ENCODE measurements around the gene ELAVL3. TPM values are rescaled to one million over a fixed set of nuclear protein-coding genes. Genes with fewer than 3 reads are reported as not detected.

ELAVL3 gene
- not detected for polyA plus RNA-seq (2012; ENCODE audit: insufficient read length, low read depth)

DNA sequence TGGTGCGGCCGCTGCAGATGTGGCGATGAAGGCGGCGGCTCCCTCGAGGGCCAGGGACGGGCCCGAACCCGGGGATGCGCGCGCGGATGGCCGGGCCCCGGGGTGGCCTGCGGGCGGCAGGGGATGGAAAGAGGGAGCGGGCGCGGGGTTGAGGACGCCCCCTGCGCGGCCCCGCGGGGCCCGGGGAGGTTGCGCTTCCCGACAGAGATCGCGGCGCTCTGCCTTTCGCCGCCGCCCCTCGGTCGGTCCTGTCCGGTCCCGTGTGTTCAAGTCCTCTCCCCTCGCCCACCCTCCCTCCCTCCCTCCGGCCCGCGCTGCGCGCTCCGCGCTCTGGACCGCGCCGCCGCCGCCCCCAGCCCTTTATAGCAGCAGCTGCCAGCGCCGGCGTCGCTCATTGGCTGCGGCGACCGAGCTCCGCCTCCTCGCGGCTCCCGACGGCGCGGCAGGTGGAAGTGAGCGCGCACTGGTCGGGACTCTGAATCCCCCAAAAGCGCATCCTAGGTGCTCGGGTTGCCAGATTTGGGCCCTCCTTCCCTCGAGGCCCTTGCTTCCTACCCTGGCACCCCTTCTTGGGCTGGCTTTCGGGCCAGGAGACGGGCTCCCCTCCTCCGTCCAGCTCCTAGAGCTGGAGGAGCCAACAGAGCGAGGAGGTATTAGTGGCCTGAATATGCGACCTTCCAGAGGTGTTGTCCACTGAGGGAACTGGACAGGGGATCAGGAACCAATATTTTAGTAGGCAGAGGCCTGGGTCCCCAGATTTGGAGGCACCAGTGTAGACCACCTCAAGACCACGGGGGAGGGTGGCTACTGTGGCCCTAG is at the start of gene ELAVL3:
ELAVL3 (minus strand) TSS at position 332 of the 819 bp plus-strand sequence. CDS start 438 bp downstream, outside the sequence.
- TF ChIP-seq SIN3A (IDR thresholded peaks at IDR 0.05; ENCODE audit: borderline replicate concordance, insufficient read depth, low read length) (no peak), FOXP2 (optimal IDR thresholded peaks at IDR 0.05; ENCODE audit: borderline replicate concordance, extremely low read depth, extremely low read length, insufficient read depth) (no peak), TAF1 (IDR thresholded peaks at IDR 0.05; ENCODE audit: borderline replicate concordance, insufficient read depth, low read length) (no peak), POLR2AphosphoS5 (IDR thresholded peaks at IDR 0.05; ENCODE audit: low read depth, low read length) (no peak)
- TF ChIP-seq, protein P1, sequence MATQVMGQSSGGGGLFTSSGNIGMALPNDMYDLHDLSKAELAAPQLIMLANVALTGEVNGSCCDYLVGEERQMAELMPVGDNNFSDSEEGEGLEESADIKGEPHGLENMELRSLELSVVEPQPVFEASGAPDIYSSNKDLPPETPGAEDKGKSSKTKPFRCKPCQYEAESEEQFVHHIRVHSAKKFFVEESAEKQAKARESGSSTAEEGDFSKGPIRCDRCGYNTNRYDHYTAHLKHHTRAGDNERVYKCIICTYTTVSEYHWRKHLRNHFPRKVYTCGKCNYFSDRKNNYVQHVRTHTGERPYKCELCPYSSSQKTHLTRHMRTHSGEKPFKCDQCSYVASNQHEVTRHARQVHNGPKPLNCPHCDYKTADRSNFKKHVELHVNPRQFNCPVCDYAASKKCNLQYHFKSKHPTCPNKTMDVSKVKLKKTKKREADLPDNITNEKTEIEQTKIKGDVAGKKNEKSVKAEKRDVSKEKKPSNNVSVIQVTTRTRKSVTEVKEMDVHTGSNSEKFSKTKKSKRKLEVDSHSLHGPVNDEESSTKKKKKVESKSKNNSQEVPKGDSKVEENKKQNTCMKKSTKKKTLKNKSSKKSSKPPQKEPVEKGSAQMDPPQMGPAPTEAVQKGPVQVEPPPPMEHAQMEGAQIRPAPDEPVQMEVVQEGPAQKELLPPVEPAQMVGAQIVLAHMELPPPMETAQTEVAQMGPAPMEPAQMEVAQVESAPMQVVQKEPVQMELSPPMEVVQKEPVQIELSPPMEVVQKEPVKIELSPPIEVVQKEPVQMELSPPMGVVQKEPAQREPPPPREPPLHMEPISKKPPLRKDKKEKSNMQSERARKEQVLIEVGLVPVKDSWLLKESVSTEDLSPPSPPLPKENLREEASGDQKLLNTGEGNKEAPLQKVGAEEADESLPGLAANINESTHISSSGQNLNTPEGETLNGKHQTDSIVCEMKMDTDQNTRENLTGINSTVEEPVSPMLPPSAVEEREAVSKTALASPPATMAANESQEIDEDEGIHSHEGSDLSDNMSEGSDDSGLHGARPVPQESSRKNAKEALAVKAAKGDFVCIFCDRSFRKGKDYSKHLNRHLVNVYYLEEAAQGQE (IDR thresholded peaks at IDR 0.05; ENCODE audit: insufficient read depth in 1 of 2, low read depth in 2 of 2, low read length in 2 of 2), result no peak

DNA sequence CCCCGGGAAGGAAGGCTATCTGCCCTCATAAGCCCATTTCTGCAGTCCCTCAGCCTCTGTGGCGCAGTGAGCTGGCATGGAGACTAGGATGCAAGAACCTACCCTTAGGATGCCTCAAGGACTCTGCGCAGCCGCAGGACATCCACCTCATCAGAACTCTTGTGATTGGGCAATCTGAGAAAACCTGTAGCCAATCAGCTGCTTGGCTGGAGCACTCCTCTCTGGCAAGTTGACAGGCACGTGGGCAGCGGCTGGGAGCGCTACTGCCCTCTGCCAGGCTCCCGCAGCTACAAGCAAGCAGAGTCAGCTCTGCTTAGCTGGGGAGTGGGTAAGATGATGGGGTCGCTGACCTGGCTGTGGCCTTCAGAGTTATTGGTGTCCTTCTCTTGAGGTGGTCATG is 49.6 kb upstream of the ELAVL3 start:
- TF ChIP-seq FOXP2 (optimal IDR thresholded peaks at IDR 0.05; ENCODE audit: borderline replicate concordance, extremely low read depth, extremely low read length, insufficient read depth), result no peak
- TF ChIP-seq, protein P1 (IDR thresholded peaks at IDR 0.05; ENCODE audit: insufficient read depth in 1 of 2, low read depth in 2 of 2, low read length in 2 of 2), result no peak
- no peak for TF ChIP-seq TAF1 (IDR thresholded peaks at IDR 0.05; ENCODE audit: borderline replicate concordance, insufficient read depth, low read length)
- TF ChIP-seq SIN3A (IDR thresholded peaks at IDR 0.05; ENCODE audit: borderline replicate concordance, insufficient read depth, low read length), result no peak
- no peak for TF ChIP-seq POLR2AphosphoS5 (IDR thresholded peaks at IDR 0.05; ENCODE audit: low read depth, low read length)

DNA sequence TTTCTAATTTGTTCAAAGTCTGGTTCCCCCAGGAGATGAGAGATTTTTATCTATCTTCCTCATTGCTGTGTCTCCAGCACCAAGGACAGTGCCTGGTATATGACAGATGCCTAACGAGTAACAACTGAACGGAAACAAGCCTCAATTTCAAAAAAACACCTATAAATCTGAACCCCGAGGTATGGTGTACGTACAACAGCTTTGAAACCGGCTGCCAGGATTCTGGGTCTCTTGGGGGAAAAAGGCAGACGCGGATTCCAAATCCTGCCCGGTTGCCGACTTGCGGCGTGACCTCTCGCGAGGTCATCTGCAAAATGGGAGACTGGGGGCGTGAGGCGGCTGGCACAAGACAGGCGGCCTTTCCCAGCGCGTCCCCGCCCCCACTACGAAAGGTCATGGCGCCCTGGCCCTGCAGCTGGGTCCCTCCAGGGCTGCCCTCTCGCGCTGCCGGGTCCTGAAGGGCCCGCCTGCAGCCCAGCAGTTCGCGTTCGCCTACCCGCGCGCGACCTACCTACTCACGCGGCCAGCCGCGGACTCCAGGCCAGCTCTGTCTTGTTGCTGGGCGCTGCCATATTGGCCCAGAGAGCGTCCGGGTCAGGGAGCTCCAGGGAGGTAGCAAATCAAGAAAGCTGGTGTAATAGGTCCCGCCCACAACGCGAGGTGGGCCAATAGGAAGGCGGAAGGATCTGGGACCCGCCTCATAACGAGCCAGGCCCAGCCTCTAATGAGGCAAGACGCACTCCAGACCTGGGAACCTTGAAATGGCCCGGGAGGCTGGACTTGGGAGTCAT is 47.9 kb upstream of the ELAVL3 start, which contains the start of gene ECSIT:
ECSIT (minus strand) TSS at position 584 of the 791 bp plus-strand sequence. CDS start 9,964 bp downstream, outside the sequence.
- TF ChIP-seq SIN3A (IDR thresholded peaks at IDR 0.05; ENCODE audit: borderline replicate concordance, insufficient read depth, low read length), result peak; percentile 99
- TF ChIP-seq FOXP2 (optimal IDR thresholded peaks at IDR 0.05; ENCODE audit: borderline replicate concordance, extremely low read depth, extremely low read length, insufficient read depth), result no peak
- TF ChIP-seq, protein P1 (IDR thresholded peaks at IDR 0.05; ENCODE audit: insufficient read depth in 1 of 2, low read depth in 2 of 2, low read length in 2 of 2), result peak; percentile 85 to 97
- peak; percentile 36; the same call in 1 of the 2 replicates for TF ChIP-seq TAF1 (IDR thresholded peaks at IDR 0.05; ENCODE audit: borderline replicate concordance, insufficient read depth, low read length)

DNA sequence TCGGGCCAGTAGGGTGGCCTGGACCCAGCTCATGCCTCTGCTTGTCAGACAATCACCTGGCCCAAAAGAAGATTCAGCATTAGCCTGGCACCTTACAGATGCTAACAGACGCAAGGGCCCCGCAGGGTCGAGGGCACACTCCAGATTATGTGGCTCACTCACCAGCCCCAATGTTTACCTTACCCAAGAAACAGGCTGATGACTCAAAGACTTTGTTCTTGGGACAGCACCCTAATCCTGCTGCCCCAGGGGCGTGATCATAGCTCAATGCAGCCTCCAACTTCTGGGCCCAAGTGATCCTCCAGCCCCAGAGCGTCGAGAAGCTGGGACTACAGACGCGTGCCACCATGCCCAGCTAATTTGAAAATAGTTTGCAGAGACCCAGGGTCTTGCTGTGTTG is 38.3 kb upstream of the ELAVL3 start:
- no peak for TF ChIP-seq SIN3A (IDR thresholded peaks at IDR 0.05; ENCODE audit: borderline replicate concordance, insufficient read depth, low read length)
- TF ChIP-seq, protein P1 (IDR thresholded peaks at IDR 0.05; ENCODE audit: insufficient read depth in 1 of 2, low read depth in 2 of 2, low read length in 2 of 2), result no peak
- TF ChIP-seq POLR2AphosphoS5 (IDR thresholded peaks at IDR 0.05; ENCODE audit: low read depth, low read length), result no peak
- no peak for TF ChIP-seq TAF1 (IDR thresholded peaks at IDR 0.05; ENCODE audit: borderline replicate concordance, insufficient read depth, low read length)
- no peak for TF ChIP-seq FOXP2 (optimal IDR thresholded peaks at IDR 0.05; ENCODE audit: borderline replicate concordance, extremely low read depth, extremely low read length, insufficient read depth)
